ENCODE results near the gene MSI2. TPM values are rescaled to one million over a fixed set of nuclear protein-coding genes. Genes with fewer than 3 reads are reported as not detected.

The MSI2 gene
- total RNA-seq, 4 donors from 2014 or later: 9.9 to 18.5 (median 13.8) TPM

DNA sequence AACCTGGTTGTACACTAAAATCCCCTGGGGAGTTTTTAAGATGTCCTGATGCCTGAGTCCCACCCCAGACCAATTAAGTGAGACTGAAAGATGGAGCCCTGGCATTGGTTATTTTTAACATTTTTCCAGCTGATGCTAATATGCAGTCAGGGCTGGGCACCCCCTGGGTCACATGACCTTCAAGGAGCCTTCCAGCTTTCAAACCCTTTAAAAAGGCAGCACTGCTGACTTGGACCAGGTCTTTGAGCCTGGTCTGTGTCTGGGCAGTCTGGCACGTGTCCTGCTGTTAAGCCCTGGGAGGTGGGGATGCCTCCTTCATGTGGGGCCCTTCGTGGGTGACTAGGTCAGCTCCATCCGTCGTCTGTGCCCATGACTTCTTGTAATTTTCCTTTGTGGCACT is 286.2 kb downstream of the MSI2 start:
- intact Hi-C loops (cut with DNase I; ENCODE audit: low total_unique reads): no loop called here
- 87 to 95% methylated on average over 4 of the region's 4 CpGs for WGBS, 2 donors
- DNase-seq (ENCODE audit: low spot score in 2 of 2): no peak
- TF ChIP-seq POLR2A (IDR thresholded peaks at IDR 0.05): no peak
- TF ChIP-seq, protein P1, sequence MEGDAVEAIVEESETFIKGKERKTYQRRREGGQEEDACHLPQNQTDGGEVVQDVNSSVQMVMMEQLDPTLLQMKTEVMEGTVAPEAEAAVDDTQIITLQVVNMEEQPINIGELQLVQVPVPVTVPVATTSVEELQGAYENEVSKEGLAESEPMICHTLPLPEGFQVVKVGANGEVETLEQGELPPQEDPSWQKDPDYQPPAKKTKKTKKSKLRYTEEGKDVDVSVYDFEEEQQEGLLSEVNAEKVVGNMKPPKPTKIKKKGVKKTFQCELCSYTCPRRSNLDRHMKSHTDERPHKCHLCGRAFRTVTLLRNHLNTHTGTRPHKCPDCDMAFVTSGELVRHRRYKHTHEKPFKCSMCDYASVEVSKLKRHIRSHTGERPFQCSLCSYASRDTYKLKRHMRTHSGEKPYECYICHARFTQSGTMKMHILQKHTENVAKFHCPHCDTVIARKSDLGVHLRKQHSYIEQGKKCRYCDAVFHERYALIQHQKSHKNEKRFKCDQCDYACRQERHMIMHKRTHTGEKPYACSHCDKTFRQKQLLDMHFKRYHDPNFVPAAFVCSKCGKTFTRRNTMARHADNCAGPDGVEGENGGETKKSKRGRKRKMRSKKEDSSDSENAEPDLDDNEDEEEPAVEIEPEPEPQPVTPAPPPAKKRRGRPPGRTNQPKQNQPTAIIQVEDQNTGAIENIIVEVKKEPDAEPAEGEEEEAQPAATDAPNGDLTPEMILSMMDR (IDR thresholded peaks at IDR 0.05): no peak
- H3K4me3 ChIP-seq (ENCODE audit: low read depth, poor library complexity, severe bottlenecking): no peak overlapping the region

DNA sequence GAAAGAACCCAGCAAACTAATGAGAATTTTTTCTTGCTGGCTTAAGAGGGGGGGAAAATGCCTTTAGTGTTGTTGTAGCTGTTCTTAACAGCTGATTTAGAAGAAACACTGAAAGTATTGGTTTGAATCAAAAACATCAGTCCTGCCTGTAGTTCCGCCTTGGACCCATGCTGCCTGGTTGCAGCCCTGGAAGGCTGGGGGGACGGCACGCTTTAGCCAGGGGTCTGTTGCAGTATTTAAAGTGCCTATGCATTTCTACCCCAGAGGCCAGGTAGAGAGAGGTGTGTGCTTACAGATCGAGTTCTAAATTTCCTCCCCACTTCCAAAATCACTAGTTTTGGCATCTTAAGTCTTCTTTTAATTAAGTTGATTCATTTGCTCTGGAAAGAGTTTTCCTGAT is 286.9 kb downstream of the MSI2 start:
- intact Hi-C loops (cut with DNase I; ENCODE audit: low total_unique reads): no loop called here
- WGBS, 2 donors: 87 to 95% methylated on average over 4 of the region's 4 CpGs
- TF ChIP-seq, protein P1 (IDR thresholded peaks at IDR 0.05): no peak
- no peak for TF ChIP-seq POLR2A (IDR thresholded peaks at IDR 0.05)
- no peak overlapping the region for H3K4me3 ChIP-seq (ENCODE audit: low read depth, poor library complexity, severe bottlenecking)
- DNase-seq (ENCODE audit: low spot score in 2 of 2): no peak

DNA sequence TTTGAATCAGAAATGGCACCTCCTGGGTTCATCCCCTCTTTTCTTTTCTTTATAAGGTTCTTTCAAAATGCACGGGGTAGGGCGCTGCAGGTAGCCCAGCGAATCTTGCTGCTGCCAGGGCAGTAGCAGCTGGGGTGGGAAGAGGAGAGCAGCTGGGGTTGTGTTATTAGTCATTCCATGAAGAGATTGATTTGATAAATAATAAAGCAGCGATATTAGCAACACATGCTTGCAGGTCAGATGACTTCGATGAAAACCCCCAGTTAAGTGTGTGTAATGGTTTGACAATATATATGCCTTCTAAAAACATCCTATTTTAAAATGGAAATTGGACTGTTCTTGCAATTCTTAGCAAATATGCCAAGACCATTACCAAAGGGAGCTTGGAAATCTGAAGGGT is 288.1 kb downstream of the MSI2 start:
- TF ChIP-seq, protein P1 (IDR thresholded peaks at IDR 0.05): no peak
- TF ChIP-seq POLR2A (IDR thresholded peaks at IDR 0.05): no peak
- WGBS, 2 donors: 65 to 80% methylated on average over 5 of the region's 5 CpGs
- no peak overlapping the region for H3K4me3 ChIP-seq (ENCODE audit: low read depth, poor library complexity, severe bottlenecking)
- no peak for DNase-seq (ENCODE audit: low spot score in 2 of 2)
- intact Hi-C loops (cut with DNase I; ENCODE audit: low total_unique reads): no loop called here

DNA sequence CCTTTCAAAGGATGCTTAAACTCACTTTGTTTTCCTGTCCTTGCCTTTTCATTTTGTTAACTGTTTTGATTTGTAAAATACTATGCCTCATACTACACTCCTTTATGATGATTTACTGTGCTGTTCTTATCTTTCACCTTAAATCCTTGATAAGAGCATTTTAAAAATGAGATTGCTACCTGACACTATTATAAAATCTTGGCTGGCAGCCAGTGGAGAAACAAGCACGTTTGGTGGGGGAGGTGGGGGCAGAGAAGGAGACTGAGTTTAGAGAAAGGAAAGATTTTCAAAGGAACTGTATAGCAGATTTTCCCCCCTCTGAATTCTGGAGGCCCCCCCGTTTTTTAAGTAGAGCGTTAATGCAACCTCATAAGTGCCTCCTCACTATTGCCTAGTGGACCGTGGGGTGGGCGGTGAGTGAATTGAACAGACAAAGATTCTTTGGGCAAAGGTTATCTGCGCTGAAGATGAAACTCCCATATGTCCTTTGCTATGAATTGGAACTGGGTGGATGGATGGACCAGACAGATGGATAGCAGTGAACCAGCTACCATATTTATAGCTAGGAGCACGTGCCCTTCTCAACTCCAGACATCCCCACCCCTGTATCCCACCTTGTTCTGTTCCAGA is 288.6 kb downstream of the MSI2 start:
- WGBS, 2 donors: 78 to 83% methylated on average over 7 of the region's 7 CpGs
- no peak for TF ChIP-seq POLR2A (IDR thresholded peaks at IDR 0.05)
- TF ChIP-seq, protein P1 (IDR thresholded peaks at IDR 0.05): no peak
- no peak overlapping the region for H3K4me3 ChIP-seq (ENCODE audit: low read depth, poor library complexity, severe bottlenecking)
- intact Hi-C loops (cut with DNase I; ENCODE audit: low total_unique reads): no loop called here
- no peak for DNase-seq (ENCODE audit: low spot score in 2 of 2)

DNA sequence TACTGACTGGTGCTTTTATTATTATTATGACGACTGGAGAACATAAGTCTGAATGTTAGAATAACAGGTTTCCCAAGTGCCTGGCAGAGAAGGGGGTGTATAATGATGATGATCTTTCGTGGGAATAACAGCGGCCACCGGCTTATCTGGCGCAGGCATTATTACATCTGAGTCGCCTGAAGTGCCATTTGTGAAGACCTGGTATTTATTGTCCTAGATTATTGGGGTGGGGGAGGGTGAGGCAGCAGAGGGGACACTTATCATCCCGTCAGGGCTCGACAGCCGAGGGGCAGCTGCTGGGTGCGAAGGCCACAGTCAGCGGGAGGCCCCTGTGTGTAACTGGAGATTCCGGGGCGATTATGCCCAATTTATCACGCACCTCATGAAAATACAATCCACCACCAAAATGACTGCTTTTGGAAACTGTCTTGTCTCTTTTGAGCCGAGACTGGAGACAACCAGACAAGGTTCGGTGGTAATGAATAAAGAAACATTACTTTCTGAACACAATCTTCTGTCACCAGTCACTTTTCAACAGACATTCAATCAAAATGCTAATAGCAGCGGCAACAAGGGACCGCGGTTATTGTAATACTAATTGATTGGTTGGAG is 289.5 kb downstream of the MSI2 start:
- intact Hi-C loops (cut with DNase I; ENCODE audit: low total_unique reads): no loop called here
- H3K4me3 ChIP-seq (ENCODE audit: low read depth, poor library complexity, severe bottlenecking): no peak overlapping the region
- DNase-seq (ENCODE audit: low spot score in 2 of 2): no peak
- TF ChIP-seq POLR2A (IDR thresholded peaks at IDR 0.05): no peak
- 92 to 93% methylated on average over 19 of the region's 19 CpGs for WGBS, 2 donors

DNA sequence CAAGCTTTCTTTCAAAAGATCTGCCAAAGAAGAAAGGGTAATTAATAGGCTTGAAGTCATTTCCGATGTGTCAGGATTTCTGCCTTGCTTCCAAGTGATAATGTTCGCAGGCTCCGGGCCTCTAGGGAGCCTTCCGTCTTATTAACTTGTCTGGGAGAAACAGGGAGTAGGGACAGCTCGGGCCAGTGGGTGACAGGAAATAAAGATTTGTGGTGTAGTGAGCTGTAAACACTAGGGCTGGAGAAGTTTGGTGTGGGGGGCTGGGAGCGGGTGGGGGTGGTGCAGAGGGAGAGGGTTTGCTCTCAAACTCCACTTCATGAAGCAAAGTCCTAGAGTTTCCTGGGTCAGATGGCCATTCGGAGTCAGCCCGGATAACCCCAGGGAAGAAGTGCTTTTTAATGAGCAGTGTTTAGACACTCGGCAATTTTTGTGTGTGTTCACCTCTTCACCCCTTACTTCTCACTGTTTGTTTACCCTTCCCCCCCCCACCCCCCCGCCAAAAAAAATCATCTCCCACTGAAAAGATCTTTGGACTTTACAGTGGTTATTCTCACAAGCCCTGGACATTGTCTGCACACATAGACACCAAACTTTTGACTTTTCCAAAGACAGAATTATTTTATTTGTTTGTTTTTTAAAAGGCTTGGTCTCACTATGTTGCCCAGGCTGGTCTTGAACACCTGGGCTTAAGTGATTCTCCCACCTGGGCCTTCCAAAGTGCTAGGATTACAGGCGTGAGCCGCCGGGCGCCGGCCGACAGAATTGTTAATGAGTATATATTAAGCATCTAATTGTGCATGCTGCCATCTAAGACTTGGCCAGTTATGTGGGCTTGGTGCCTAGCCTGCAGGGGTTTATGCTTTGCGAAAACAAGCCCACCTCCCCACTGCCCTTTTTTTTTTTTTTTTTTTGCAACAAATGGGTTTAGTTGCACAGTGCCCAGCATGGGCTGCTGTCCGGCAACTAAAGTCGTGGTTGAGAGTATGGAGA is 292.4 kb downstream of the MSI2 start:
- WGBS, 2 donors: 80 to 82% methylated on average over 19 of the region's 19 CpGs
- no peak for DNase-seq (ENCODE audit: low spot score in 2 of 2)
- no peak for TF ChIP-seq POLR2A (IDR thresholded peaks at IDR 0.05)
- TF ChIP-seq, protein P1 (IDR thresholded peaks at IDR 0.05): no peak
- intact Hi-C loops (cut with DNase I; ENCODE audit: low total_unique reads): no loop called here
- no peak overlapping the region for H3K4me3 ChIP-seq (ENCODE audit: low read depth, poor library complexity, severe bottlenecking)
